Tibial nerve (tissue), 4 donors: ENCODE measurements around the gene CTXND1.

Source experiments
- EP300 ChIP-seq, 2 donors: sonication (generic); formaldehyde crosslinking; IDR thresholded peaks; one replicate each; pipeline ENCODE4 v1.6.1; 2017; ENCODE audit warnings: antibody characterized with exemption in 2 of 2, mild to moderate bottlenecking in 1 of 2
- POLR2A ChIP-seq, 2 donors: fragments of 450-650 bp; IDR thresholded peaks; one replicate each; pipeline ENCODE4 v1.6.1; 2017; ENCODE audit warnings: antibody characterized with exemption in 2 of 2, mild to moderate bottlenecking in 2 of 2, moderate library complexity in 2 of 2
- TF ChIP-seq, protein P1 (sequence below), 5 experiments: fragments of 200-600 bp in 3 of 5; fragments of 450-650 bp in 2 of 5; sonication (generic) in 3 of 5; IDR thresholded peaks; one replicate each; pipeline ENCODE4 v1.5.1; 2016 to 2019; ENCODE audit warnings: antibody characterized with exemption in 5 of 5, mild to moderate bottlenecking in 3 of 5, moderate library complexity in 2 of 5

DNA sequence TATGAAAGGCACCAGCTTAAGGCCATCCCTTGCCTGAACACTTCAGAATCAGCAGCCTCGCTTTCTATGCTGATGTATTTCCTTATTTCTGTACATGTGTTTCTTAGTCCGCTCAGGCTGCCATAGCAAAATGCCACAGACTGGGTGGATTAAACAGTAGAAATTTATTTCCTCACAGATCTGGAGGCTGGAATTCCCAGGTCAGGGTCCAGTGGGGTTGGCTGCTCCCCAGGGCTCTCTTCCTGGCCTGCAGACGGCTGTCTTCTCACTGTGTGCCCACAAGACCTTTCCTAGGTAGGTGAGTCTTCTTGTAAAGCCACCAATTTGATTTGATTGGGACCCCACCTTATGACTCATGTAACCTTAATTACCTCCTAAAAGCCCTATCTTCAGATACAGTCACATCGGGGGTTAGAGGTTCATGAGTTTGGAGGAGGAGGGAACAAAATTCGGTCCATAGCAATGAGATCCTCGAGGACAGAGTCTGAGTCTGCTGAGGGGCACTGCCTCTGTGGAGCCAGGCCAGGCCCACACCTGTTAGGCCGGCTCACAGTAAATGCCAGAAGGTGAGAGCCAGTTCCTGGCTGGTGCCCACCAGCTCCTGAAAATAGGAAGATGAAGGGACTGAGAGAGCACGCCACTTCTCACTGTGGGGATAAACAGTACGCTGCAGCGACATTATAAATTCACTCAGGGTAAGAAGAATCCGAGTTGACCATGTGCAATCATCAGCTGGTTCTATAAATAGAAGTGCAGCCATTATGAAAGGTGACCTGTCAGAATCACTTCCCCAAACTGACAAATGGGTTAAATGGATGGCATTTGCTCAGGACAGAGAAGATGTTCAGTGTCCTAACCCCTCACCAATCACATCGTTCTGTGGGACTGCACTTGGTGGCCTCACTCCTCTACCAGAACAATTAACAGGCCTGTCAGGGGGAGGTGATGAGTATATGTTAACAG is 41.1 kb downstream of the CTXND1 start:
- TF ChIP-seq, protein P1, sequence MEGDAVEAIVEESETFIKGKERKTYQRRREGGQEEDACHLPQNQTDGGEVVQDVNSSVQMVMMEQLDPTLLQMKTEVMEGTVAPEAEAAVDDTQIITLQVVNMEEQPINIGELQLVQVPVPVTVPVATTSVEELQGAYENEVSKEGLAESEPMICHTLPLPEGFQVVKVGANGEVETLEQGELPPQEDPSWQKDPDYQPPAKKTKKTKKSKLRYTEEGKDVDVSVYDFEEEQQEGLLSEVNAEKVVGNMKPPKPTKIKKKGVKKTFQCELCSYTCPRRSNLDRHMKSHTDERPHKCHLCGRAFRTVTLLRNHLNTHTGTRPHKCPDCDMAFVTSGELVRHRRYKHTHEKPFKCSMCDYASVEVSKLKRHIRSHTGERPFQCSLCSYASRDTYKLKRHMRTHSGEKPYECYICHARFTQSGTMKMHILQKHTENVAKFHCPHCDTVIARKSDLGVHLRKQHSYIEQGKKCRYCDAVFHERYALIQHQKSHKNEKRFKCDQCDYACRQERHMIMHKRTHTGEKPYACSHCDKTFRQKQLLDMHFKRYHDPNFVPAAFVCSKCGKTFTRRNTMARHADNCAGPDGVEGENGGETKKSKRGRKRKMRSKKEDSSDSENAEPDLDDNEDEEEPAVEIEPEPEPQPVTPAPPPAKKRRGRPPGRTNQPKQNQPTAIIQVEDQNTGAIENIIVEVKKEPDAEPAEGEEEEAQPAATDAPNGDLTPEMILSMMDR (IDR thresholded peaks at IDR 0.05), result no peak
- no peak for TF ChIP-seq POLR2A (IDR thresholded peaks at IDR 0.05)
- no peak for TF ChIP-seq EP300 (IDR thresholded peaks at IDR 0.05)
